ENCODE data around the gene CYP19A1. TPM values are rescaled to one million over a fixed set of nuclear protein-coding genes. Genes with fewer than 3 reads are reported as not detected.
"Not testable (repeated sequence)": the region's sequence is repeated elsewhere in the genome, so short reads cannot be mapped to it uniquely, and the experiment has no call there.

CYP19A1 gene
- total RNA-seq, 1 donor from 2014 or later: not detected

DNA sequence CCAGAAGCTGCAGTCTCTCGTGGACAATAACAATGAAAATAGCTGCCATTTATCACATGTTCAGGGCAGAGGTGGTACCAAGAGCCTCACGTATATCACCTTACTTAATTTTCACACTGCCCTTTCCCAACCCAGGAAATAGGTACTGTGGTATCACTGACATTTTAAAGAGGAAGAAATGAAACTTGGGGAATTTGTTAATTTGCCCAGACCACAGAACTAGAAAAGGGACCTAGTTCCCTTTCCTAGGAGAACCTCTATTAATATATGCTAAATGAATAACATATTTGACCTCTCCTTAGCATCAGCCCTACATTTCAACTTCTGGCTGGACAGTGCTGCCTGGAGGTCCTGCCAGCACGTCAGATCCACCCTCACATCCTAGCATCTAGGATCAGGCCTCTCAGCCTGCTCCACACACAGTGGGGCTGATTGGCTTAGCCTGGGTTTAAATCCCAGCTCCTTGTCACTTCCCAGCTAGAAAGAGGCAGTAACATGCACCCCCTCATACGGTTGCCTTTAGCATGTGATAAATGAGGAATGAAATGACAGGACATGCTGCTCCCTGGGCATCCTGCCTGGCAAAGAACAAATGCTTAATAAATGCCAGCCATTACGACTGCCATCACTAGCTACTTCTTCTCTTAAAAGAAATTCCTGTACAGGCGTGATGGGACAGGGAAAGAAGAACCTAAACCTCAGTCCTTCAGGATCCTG is 148.6 kb downstream of the CYP19A1 start:
- Mint-ChIP-seq H3K4me3 (ENCODE audit: unreplicated experiment) (no peak overlapping the region), H3K36me3 (ENCODE audit: unreplicated experiment) (no peaks in the 10 kb centered on the region), H3K27me3 (ENCODE audit: unreplicated experiment) (no peaks in the 10 kb centered on the region), H3K4me1 (ENCODE audit: low read depth, unreplicated experiment) (peaks cover 5% of the 10 kb centered on the region), H3K27ac (ENCODE audit: unreplicated experiment) (no peak overlapping the region), H3K9me3 (ENCODE audit: unreplicated experiment) (peaks cover 3% of the 10 kb centered on the region)
- TF ChIP-seq, protein P1, sequence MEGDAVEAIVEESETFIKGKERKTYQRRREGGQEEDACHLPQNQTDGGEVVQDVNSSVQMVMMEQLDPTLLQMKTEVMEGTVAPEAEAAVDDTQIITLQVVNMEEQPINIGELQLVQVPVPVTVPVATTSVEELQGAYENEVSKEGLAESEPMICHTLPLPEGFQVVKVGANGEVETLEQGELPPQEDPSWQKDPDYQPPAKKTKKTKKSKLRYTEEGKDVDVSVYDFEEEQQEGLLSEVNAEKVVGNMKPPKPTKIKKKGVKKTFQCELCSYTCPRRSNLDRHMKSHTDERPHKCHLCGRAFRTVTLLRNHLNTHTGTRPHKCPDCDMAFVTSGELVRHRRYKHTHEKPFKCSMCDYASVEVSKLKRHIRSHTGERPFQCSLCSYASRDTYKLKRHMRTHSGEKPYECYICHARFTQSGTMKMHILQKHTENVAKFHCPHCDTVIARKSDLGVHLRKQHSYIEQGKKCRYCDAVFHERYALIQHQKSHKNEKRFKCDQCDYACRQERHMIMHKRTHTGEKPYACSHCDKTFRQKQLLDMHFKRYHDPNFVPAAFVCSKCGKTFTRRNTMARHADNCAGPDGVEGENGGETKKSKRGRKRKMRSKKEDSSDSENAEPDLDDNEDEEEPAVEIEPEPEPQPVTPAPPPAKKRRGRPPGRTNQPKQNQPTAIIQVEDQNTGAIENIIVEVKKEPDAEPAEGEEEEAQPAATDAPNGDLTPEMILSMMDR (IDR thresholded peaks at IDR 0.05; ENCODE audit: partially characterized antibody, unreplicated experiment): no peak
- DNase-seq: no peak

DNA sequence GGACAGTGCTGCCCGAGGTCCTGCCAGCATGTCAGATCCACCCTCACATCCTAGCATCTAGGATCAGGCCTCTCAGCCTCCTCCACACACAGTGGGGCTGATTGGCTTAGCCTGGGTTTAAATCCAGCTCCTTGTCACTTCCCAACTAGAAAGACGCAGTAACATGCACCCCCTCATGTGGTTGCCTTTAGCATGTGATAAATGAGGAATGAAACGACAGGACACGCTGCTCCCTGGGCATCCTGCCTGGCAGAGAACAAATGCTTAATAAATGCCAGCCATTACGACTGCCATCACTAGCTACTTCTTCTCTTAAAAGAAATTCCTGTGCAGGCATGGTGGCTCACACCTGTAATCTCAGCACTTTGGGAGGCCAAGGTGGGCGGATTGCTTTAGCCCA is 149.6 kb downstream of the CYP19A1 start:
- H3K27me3 Mint-ChIP-seq (ENCODE audit: unreplicated experiment); H3K4me3 Mint-ChIP-seq (ENCODE audit: unreplicated experiment); H3K36me3 Mint-ChIP-seq (ENCODE audit: unreplicated experiment); DNase-seq; H3K9me3 Mint-ChIP-seq (ENCODE audit: unreplicated experiment); H3K27ac Mint-ChIP-seq (ENCODE audit: unreplicated experiment); H3K4me1 Mint-ChIP-seq (ENCODE audit: low read depth, unreplicated experiment): not testable (repeated sequence)

DNA sequence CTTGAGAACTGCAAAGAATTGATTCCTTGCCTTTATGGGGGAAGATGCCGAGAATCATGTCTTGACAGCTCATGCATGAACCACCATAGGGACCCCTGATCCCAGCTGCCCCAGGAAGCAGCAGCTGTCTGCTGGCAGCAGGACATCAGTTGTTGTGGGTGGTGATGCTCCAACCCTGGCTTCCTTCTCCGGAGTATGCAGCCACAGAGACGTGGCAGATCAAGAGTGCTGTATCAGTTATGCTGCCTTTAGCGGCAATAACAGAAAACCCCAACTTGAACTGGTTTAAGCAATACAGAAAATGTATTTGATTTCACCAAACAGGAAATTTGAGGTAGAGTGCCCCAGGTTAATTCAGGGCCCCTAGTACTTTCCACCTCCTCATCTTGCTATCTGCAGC is 151.5 kb downstream of the CYP19A1 start:
- no peak for DNase-seq
- Mint-ChIP-seq H3K27ac (ENCODE audit: unreplicated experiment) (no peak overlapping the region), H3K9me3 (ENCODE audit: unreplicated experiment) (peaks cover 3% of the 10 kb centered on the region), H3K36me3 (ENCODE audit: unreplicated experiment) (no peaks in the 10 kb centered on the region), H3K4me3 (ENCODE audit: unreplicated experiment) (no peak overlapping the region), H3K27me3 (ENCODE audit: unreplicated experiment) (no peaks in the 10 kb centered on the region), H3K4me1 (ENCODE audit: low read depth, unreplicated experiment) (peaks cover 5% of the 10 kb centered on the region)
- TF ChIP-seq, protein P1 (IDR thresholded peaks at IDR 0.05; ENCODE audit: partially characterized antibody, unreplicated experiment): no peak

DNA sequence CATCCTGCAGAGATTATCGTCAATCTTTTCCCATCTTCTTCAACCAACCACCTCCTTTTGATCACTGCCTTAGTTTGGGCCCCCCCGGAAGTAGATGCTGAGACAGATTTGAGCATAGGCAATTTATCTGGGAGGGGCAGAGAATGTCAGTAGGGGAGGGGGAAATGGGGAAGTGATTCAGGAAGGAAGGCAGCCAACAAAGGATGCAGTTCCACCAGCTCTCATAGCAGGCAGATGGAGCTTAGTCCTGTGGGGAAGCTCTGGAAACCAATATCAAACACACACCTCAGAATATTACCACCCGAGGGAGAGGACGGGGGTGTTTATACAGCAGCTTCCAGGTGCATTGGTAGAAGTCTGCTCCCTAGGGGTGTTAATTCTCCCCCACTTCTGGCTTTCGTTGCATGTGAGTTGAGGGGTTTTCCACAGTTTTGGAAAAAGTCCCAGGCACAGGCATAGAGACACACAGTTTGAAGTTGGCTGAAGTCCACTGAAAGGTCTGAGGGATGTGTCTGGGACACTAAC is 152.2 kb downstream of the CYP19A1 start:
- TF ChIP-seq, protein P1 (IDR thresholded peaks at IDR 0.05; ENCODE audit: partially characterized antibody, unreplicated experiment): no peak
- Mint-ChIP-seq H3K27ac (ENCODE audit: unreplicated experiment) (no peak overlapping the region), H3K27me3 (ENCODE audit: unreplicated experiment) (no peaks in the 10 kb centered on the region), H3K4me3 (ENCODE audit: unreplicated experiment) (no peak overlapping the region), H3K9me3 (ENCODE audit: unreplicated experiment) (peaks cover 3% of the 10 kb centered on the region), H3K4me1 (ENCODE audit: low read depth, unreplicated experiment) (peaks cover 2% of the 10 kb centered on the region), H3K36me3 (ENCODE audit: unreplicated experiment) (no peaks in the 10 kb centered on the region)
- no peak for DNase-seq

DNA sequence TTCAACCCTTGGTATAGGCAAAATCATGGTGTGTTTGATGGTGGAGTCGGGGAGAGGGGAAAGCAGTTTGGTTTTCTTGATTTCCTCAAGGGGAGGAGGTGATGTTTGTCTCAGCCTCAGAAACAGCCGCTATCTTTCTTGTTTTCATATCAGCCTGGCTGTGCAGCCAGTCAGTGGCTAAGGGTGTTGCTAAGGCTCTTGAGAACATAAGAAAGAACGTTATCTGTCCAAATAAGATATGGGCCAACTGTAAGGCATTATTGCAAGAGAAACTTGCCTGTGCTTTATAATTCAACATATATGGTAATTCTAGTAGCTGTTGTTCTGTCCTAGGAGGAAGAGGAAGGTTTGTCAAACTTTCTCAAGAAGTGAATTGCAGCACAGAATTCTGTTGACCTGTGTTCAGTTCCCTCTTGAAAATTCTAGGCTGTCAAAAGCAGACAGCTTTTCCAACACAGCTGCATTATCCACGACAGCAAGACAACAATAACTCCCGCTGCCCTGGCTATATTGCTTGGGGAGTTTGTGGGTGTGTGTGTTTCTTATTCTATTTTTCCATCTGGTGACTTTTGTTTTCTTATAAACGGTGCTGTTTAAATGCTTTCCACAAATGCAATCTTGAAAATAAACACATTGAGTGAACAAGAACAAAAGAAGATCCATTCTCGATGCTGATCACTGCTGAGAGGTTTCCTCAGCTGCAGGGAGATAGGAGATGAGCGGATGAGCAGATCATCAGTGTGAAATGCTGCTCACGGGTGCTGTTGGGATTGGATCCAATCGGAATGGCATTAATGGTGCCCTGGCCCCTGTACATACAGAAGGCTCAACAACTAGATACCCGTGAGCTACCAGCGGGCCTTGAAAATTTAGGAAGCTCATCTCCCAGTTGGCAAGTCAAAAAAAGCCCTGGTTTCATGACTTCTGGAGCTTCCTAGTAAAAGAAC is 152.9 kb downstream of the CYP19A1 start:
- Mint-ChIP-seq H3K4me3 (ENCODE audit: unreplicated experiment) (no peak overlapping the region), H3K27me3 (ENCODE audit: unreplicated experiment) (no peaks in the 10 kb centered on the region), H3K36me3 (ENCODE audit: unreplicated experiment) (no peaks in the 10 kb centered on the region), H3K27ac (ENCODE audit: unreplicated experiment) (no peak overlapping the region), H3K9me3 (ENCODE audit: unreplicated experiment) (peaks cover 3% of the 10 kb centered on the region), H3K4me1 (ENCODE audit: low read depth, unreplicated experiment) (peaks cover 2% of the 10 kb centered on the region)
- DNase-seq: no peak
- TF ChIP-seq, protein P1 (IDR thresholded peaks at IDR 0.05; ENCODE audit: partially characterized antibody, unreplicated experiment): no peak
